Loucy (cell line): ENCODE measurements around the gene PSPH.
A peak's percentile ranks its signal among the peaks of the same experiment; 100 is the strongest.

Experiments used
- H2AFZ ChIP-seq: fragments of 200-600 bp; sonication (generic); 2 replicates; pipeline ENCODE4 v1.6.0; 2016; ENCODE audit warnings: antibody characterized with exemption, mild to moderate bottlenecking, low read length, moderate library complexity
- H3F3A ChIP-seq: fragments of 200-600 bp; 2 replicates; pipeline ENCODE4 v1.6.0; 2016; ENCODE audit warnings: antibody characterized with exemption, low read depth, mild to moderate bottlenecking
- H3K27me3 ChIP-seq: fragments of 200-600 bp; sonication (generic); 2 replicates; pipeline ENCODE4 v1.6.1; 2014; ENCODE audit warnings: low read length, mild to moderate bottlenecking; ENCODE audit not compliant: insufficient read depth, poor library complexity, severe bottlenecking
- H3K36me3 ChIP-seq: fragments of 200-600 bp; sonication (generic); 2 replicates; pipeline ENCODE4 v1.6.1; 2016; ENCODE audit warnings: low read length; ENCODE audit not compliant: insufficient read depth
- H3K4me1 ChIP-seq: fragments of 200-600 bp; sonication (generic); 2 replicates; pipeline ENCODE4 v1.5.1; 2014; ENCODE audit warnings: low read length, mild to moderate bottlenecking; ENCODE audit not compliant: insufficient read depth, poor library complexity, severe bottlenecking
- H3K4me2 ChIP-seq: fragments of 200-600 bp; sonication (generic); 2 replicates; pipeline ENCODE4 v1.6.0; 2014; ENCODE audit warnings: antibody characterized with exemption, low read length, low read depth, mild to moderate bottlenecking; ENCODE audit not compliant: poor library complexity, severe bottlenecking
- H3K4me3 ChIP-seq: fragments of 200-600 bp; sonication (generic); 2 replicates; pipeline ENCODE4 v1.5.1; 2014; ENCODE audit warnings: low read length, mild to moderate bottlenecking, mixed read lengths; ENCODE audit not compliant: poor library complexity, severe bottlenecking
- H3K79me2 ChIP-seq: fragments of 200-600 bp; sonication (generic); 2 replicates; pipeline ENCODE4 v1.6.1; 2014; ENCODE audit warnings: low read length; ENCODE audit not compliant: insufficient read depth
- H3K9ac ChIP-seq: fragments of 200-600 bp; sonication (generic); 2 replicates; pipeline ENCODE4 v1.6.0; 2014; ENCODE audit warnings: mild to moderate bottlenecking, low read depth, low read length, moderate library complexity; ENCODE audit not compliant: poor library complexity, severe bottlenecking
- H3K9me2 ChIP-seq: fragments of 200-600 bp; sonication (generic); replicated peaks from 2 replicates; pipeline ENCODE4 v1.6.1; 2016; ENCODE audit warnings: low read depth, low read length, mixed read lengths
- H3K9me3 ChIP-seq: fragments of 200-600 bp; sonication (generic); 2 replicates; pipeline ENCODE4 v1.6.1; 2014; ENCODE audit warnings: mild to moderate bottlenecking, antibody characterized with exemption, low read length, low read depth; ENCODE audit not compliant: insufficient read depth
- H4K20me1 ChIP-seq: fragments of 200-600 bp; sonication (generic); 2 replicates; pipeline ENCODE4 v1.6.0; 2014; ENCODE audit warnings: antibody characterized with exemption, low read length, mild to moderate bottlenecking; ENCODE audit not compliant: insufficient read depth, poor library complexity, severe bottlenecking
- CTCF ChIP-seq: fragments of 200-600 bp; sonication (generic); conservative IDR thresholded peaks from 2 replicates; pipeline ENCODE4 v1.5.1; 2014; ENCODE audit warnings: mild to moderate bottlenecking, antibody characterized with exemption, low read length
- EZH2phosphoT487 ChIP-seq: fragments of 200-600 bp; IDR thresholded peaks from 2 replicates; pipeline ENCODE4 v1.6.1; 2018; ENCODE audit warnings: antibody characterized with exemption, mild to moderate bottlenecking, moderate library complexity, borderline replicate concordance

The PSPH gene

GRCh38 chr7:55965100-55965470 is 86.2 kb downstream of the PSPH start:
- peak overlapping the region; percentile 84 for H3K4me3 ChIP-seq
- peak overlapping the region; percentile 85 for H3K9ac ChIP-seq
- no peaks in the 10 kb centered on the region for H3F3A ChIP-seq
- peaks cover 26% of the 10 kb centered on the region for H3K4me1 ChIP-seq
- no peaks in the 10 kb centered on the region for H3K9me3 ChIP-seq
- H3K9me2 ChIP-seq = no peaks in the 10 kb centered on the region
- H3K36me3 ChIP-seq = no peaks in the 10 kb centered on the region
- H4K20me1 ChIP-seq = peaks cover 15% of the 10 kb centered on the region
- peaks cover 49% of the 10 kb centered on the region for H3K79me2 ChIP-seq
- no peaks in the 10 kb centered on the region for H3K27me3 ChIP-seq
- TF ChIP-seq EZH2phosphoT487 = no peak
- TF ChIP-seq CTCF = no peak
- peak overlapping the region; percentile 62 for H3K4me2 ChIP-seq
- peak overlapping the region; percentile 62 for H2AFZ ChIP-seq

- Histone ChIP-seq H3K9me2 (no peaks in the 10 kb centered on the region), H3K4me3 (peak within 1 kb of the TSS; percentile 84), H3K36me3 (no peaks in the 10 kb centered on the region), H3K79me2 (peaks cover 46% of the 10 kb centered on the region), H3K9ac (peak within 1 kb of the TSS; percentile 85), H3K4me2 (peak within 1 kb of the TSS; percentile 83), H3F3A (no peaks in the 10 kb centered on the region), H3K4me1 (peaks cover 26% of the 10 kb centered on the region), H2AFZ (peak within 1 kb of the TSS; percentile 84), H3K27me3 (no peaks in the 10 kb centered on the region), H4K20me1 (peaks cover 15% of the 10 kb centered on the region), H3K9me3 (no peaks in the 10 kb centered on the region)
- no peak for TF ChIP-seq EZH2phosphoT487
- peak; percentile 36; the same call in 1 of the 2 replicates for TF ChIP-seq CTCF
Measured at GRCh38 chr7:55964261-55965099, 86.8 kb downstream of the PSPH start, which contains the start of gene NIPSNAP2. NIPSNAP2 (plus strand) TSS chr7:55964585; CDS start chr7:55964610, 25 bp downstream.

GRCh38 chr7:55963584-55964168 is 87.6 kb downstream of the PSPH start:
- Histone ChIP-seq H3K4me1 (peaks cover 22% of the 10 kb centered on the region), H3K9me3 (no peaks in the 10 kb centered on the region), H3K79me2 (peaks cover 40% of the 10 kb centered on the region), H3K9ac (peak overlapping the region; percentile 67), H3K4me3 (peak overlapping the region; percentile 71), H3K9me2 (no peaks in the 10 kb centered on the region), H3K27me3 (no peaks in the 10 kb centered on the region), H3K36me3 (no peaks in the 10 kb centered on the region), H4K20me1 (peaks cover 15% of the 10 kb centered on the region), H3F3A (no peaks in the 10 kb centered on the region), H3K4me2 (peak overlapping the region; percentile 83), H2AFZ (peak overlapping the region; percentile 84; the same call in 1 of the 2 replicates)
- no peak for TF ChIP-seq EZH2phosphoT487
- no peak for TF ChIP-seq CTCF
